Measurements from ENCODE around the gene IL9.

DNA sequence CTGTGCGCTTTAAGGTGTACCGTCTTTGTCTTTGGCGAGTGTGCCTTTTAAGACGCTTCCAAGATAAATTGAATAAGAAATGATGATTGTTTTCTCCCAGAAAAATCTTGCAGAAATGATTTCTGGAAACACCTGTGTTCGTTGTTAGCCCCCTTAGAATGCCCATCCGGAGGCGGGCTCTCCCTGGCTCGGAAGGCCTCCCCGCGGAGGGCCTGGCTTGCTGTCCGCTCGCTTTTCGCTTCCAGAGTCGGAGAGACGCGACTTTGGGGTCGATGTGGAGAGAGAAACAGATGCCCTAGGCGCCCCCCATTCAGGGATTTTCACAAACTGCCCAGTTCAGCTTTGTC, 35.3 kb upstream of the IL9 start:
- no peak for TF ChIP-seq CTCF (optimal IDR thresholded peaks at IDR 0.05 in 1 of 3, IDR thresholded peaks at IDR 0.05 in 1 of 3, conservative IDR thresholded peaks at IDR 0.05 in 1 of 3; ENCODE audit: extremely low read depth in 1 of 3, insufficient read depth in 2 of 3, low read length in 3 of 3)
- TF ChIP-seq EZH2 (IDR thresholded peaks at IDR 0.05; ENCODE audit: low read length): no peak
